ENCODE measurements around the gene CAMSAP1.

Gene CAMSAP1

GRCh38 chr9:135827866-135828580, 79.3 kb downstream of the CAMSAP1 start:
- DNase-seq (ENCODE audit: low spot score): no peak
- in situ Hi-C loops (cut with MboI; ENCODE audit: low pct_unique_long_range_greater_than_20kb, low sequenced_read_pairs, unreplicated experiment): no loop called here
- TF ChIP-seq CTCF (IDR thresholded peaks at IDR 0.05; ENCODE audit: extremely low read depth, insufficient read depth, missing control alignments): no peak

- in situ Hi-C loops (cut with MboI; ENCODE audit: low pct_unique_long_range_greater_than_20kb, low sequenced_read_pairs, unreplicated experiment): no loop called here
Observed at GRCh38 chr9:135827301-135827700, 80.0 kb downstream of the CAMSAP1 start.

GRCh38 chr9:135826188-135826545, 81.2 kb downstream of the CAMSAP1 start:
- in situ Hi-C loops (cut with MboI; ENCODE audit: low pct_unique_long_range_greater_than_20kb, low sequenced_read_pairs, unreplicated experiment): no loop called here
- DNase-seq (ENCODE audit: low spot score): no peak
- no peak for TF ChIP-seq CTCF (IDR thresholded peaks at IDR 0.05; ENCODE audit: extremely low read depth, insufficient read depth, missing control alignments)

More at GRCh38 chr9:135827301-135827700, 80.0 kb downstream of the CAMSAP1 start:
- TF ChIP-seq CTCF (IDR thresholded peaks at IDR 0.05; ENCODE audit: extremely low read depth, insufficient read depth, missing control alignments): no peak
- DNase-seq (ENCODE audit: low spot score): no peak

- DNase-seq (ENCODE audit: low spot score): no peak
- in situ Hi-C loops (cut with MboI; ENCODE audit: low pct_unique_long_range_greater_than_20kb, low sequenced_read_pairs, unreplicated experiment): no loop called here
- no peak for TF ChIP-seq CTCF (IDR thresholded peaks at IDR 0.05; ENCODE audit: extremely low read depth, insufficient read depth, missing control alignments)
Observed at GRCh38 chr9:135825435-135826187, 81.7 kb downstream of the CAMSAP1 start.

GRCh38 chr9:135823036-135823435, 84.3 kb downstream of the CAMSAP1 start:
- DNase-seq (ENCODE audit: low spot score): no peak
- no peak for TF ChIP-seq CTCF (IDR thresholded peaks at IDR 0.05; ENCODE audit: extremely low read depth, insufficient read depth, missing control alignments)
- in situ Hi-C loops (cut with MboI; ENCODE audit: low pct_unique_long_range_greater_than_20kb, low sequenced_read_pairs, unreplicated experiment): no loop called here

- DNase-seq (ENCODE audit: low spot score): no peak
- TF ChIP-seq CTCF (IDR thresholded peaks at IDR 0.05; ENCODE audit: extremely low read depth, insufficient read depth, missing control alignments): no peak
- in situ Hi-C loops (cut with MboI; ENCODE audit: low pct_unique_long_range_greater_than_20kb, low sequenced_read_pairs, unreplicated experiment): no loop called here
Observed at GRCh38 chr9:135822374-135822755, 85.0 kb downstream of the CAMSAP1 start.

Data from GM13977 (cell line).